Placental pericyte (primary cell): ENCODE measurements around the gene TAS2R42. TPM values are rescaled to one million over a fixed set of nuclear protein-coding genes. Genes with fewer than 3 reads are reported as not detected.

Source experiments
- total RNA-seq: library from RNA; depleted of rRNA; stranded (reverse); fragments of >200 nt; gene quantifications from 2 replicates; pipeline ENCODE4 v1.2.3, GENCODE V29; 2012

TAS2R42 gene, protein sequence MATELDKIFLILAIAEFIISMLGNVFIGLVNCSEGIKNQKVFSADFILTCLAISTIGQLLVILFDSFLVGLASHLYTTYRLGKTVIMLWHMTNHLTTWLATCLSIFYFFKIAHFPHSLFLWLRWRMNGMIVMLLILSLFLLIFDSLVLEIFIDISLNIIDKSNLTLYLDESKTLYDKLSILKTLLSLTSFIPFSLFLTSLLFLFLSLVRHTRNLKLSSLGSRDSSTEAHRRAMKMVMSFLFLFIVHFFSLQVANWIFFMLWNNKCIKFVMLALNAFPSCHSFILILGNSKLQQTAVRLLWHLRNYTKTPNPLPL
- not detected in 2 replicates for total RNA-seq

DNA sequence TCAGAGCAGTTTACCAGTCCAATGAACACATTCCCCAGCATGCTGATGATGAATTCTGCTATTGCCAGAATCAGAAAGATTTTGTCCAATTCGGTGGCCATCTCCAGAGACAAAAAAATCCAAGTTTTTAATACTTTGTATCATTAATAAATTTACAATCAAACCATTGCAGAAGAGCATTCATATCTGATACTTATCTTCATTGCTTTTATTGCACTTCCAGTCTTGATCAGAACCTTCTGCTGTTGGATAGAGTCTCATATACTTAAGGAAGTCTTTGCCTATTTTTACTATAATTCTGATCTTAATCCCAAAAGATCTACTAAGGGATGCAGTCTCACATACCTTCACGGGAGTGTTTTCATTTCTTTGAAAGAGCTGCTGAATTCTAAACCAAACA lies at the start of gene TAS2R42:
Gene TAS2R42, minus strand, starts transcription at position 101 of the 400 bp plus-strand sequence. Its CDS starts 0 bp downstream, at position 101.

DNA sequence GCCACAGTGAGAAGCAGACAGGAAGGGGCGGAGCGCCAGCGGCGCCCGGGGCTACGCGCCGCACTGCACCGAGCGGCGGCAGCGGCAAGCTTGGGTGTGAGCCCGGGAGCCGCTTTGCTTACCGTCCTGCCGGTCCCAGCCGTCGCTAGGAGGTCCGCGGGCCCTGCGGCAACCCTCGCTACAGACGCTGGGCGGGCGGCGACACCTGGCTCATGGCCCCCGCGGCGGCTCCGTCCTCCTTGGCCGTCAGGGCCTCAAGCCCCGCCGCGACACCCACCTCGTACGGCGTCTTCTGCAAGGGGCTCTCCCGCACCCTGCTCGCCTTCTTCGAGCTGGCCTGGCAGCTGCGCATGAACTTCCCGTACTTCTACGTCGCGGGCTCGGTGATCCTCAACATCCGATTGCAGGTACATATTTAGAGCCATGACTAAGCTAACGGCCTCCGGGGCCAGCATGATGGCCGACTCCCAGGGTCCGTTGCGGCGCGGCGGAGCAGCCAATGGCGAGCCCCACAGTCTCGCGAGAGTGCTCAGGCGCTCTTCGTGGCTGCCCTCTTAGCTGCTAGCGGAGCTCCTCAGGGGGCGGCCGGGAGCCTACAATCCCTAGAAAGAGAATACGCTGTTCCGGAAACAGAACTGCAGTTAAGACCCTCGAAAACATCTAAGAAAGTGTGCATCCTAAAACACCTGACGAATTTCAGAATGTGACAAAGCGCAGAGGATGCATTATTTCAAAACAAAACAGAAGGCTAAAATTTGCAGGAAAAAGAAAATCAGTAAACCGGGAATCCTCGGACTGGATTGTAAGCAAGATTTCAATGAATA lies 15.4 kb downstream of the TAS2R42 start, which contains the start of gene SMIM10L1:
Gene SMIM10L1, plus strand, starts transcription at position 50 of the 824 bp plus-strand sequence. Its CDS starts 163 bp downstream, at position 213.

Other genes with a start within 250 kb of the TAS2R42 start
- 3.3 and 4.4 TPM in 2 replicates for gene TAS2R14, start 247.7 kb downstream of the TAS2R42 start, total RNA-seq
- 3.9 and 4.6 TPM in 2 replicates for gene TAS2R50, start 200.0 kb downstream of the TAS2R42 start, total RNA-seq
- 3.3 and 6.4 TPM in 2 replicates for gene TAS2R20, start 188.6 kb downstream of the TAS2R42 start, total RNA-seq
- gene TAS2R19, start 164.3 kb downstream of the TAS2R42 start, total RNA-seq, result 4.9 and 8.5 TPM in 2 replicates
- gene TAS2R31, start 155.5 kb downstream of the TAS2R42 start, total RNA-seq, result 7.3 and 7.7 TPM in 2 replicates
- gene TAS2R46, start 124.6 kb downstream of the TAS2R42 start, total RNA-seq, result 2.6 and 3.5 TPM in 2 replicates
- 6.3 TPM in 1 of 2 replicates, not detected in the other for gene TAS2R43, start 94.6 kb downstream of the TAS2R42 start, total RNA-seq
- gene TAS2R30, start 52.3 kb downstream of the TAS2R42 start, total RNA-seq, result 7.4 and 9.2 TPM in 2 replicates
- 5.7 and 8.3 TPM in 2 replicates for gene SMIM10L1, start 15.7 kb downstream of the TAS2R42 start, total RNA-seq
- not detected in 2 replicates for gene PRB3, start 82.8 kb upstream of the TAS2R42 start, total RNA-seq
- not detected in 2 replicates for gene PRB4, start 123.5 kb upstream of the TAS2R42 start, total RNA-seq
- not detected in 2 replicates for gene PRB2, start 208.6 kb upstream of the TAS2R42 start, total RNA-seq